LNCAP (cell line): ENCODE measurements around the gene NWD2.

Experiments used
- TF ChIP-seq, protein P1 (sequence below): fragments of 450-650 bp; IDR thresholded peaks from 2 replicates; pipeline ENCODE4 v1.5.1; 2017; ENCODE audit warnings: mild to moderate bottlenecking

NWD2 gene

DNA sequence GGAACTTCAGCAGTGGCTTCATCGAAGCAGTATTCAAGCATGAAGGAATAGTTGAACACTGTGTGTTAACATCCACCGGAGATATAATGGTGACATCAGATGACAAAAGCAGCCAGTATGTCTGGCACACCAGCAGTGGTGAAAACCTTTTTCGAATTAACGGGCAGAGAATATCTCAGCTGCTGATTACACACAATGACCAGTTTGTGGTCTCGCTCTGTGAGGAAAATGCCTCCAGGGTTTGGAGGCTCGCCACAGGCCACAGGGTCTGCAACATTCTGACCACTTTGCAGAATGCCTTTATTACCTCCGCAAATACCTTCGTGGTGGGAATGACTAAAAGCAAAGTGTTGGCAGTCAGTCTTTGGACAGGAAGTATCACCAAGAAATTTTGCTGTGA lies 201.5 kb downstream of the NWD2 start:
- TF ChIP-seq, protein P1, sequence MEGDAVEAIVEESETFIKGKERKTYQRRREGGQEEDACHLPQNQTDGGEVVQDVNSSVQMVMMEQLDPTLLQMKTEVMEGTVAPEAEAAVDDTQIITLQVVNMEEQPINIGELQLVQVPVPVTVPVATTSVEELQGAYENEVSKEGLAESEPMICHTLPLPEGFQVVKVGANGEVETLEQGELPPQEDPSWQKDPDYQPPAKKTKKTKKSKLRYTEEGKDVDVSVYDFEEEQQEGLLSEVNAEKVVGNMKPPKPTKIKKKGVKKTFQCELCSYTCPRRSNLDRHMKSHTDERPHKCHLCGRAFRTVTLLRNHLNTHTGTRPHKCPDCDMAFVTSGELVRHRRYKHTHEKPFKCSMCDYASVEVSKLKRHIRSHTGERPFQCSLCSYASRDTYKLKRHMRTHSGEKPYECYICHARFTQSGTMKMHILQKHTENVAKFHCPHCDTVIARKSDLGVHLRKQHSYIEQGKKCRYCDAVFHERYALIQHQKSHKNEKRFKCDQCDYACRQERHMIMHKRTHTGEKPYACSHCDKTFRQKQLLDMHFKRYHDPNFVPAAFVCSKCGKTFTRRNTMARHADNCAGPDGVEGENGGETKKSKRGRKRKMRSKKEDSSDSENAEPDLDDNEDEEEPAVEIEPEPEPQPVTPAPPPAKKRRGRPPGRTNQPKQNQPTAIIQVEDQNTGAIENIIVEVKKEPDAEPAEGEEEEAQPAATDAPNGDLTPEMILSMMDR: no peak

DNA sequence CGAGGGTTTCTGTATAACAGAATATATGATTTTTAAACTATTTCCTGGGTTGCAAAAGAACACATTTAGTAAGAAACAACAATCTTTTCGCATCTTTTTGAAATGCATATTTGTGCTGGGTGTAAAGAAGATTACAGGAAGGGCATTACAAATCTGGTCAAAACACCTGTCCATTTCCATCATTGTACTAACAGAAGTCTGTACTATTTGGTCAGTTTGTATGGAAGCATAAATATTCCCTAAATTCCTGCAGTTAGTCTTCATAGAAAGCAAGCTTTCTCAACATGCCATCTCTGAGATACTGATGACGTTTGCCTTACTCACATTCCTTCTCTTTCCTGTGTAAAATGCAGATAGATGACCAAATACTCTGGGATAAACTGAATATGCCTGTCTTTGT lies 203.3 kb downstream of the NWD2 start:
- TF ChIP-seq, protein P1: no peak

DNA sequence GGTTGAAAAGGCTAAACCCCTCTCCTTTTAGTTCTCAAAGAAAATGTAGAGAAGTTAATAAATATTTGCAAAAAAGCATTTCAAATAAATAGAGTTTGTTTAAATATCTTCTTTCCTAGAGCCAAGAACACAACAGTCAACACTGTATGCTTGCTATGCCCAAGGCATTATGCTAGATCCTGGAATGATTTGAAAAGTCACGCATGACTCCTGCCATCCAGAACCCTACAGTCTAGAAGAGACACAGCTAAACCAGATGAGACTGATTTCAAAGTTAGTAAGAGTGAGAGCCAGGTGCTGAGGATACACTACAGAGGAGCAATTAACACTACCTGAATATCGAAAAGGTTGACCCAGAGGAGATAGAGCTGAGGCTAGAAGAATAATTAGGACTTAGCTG lies 205.8 kb downstream of the NWD2 start:
- TF ChIP-seq, protein P1: no peak

DNA sequence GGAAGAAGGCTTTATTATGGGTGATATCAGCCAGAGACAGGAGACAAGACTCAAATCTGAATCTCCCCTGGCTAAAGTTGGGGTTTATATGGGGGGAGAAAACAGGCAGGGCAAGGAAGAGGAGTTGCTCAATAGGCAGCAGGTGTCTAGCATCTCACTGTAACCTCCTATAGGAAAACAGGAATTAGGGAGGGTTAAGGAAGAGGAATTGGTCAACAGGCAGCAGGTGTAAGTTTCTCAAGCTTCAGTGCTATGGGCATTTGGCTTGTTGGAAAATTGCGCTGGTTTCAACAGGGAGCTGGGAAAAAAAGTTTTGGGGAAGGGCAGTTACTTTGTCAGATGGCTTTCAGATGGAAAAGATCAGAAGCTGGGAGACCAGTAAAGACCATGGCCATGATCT lies 206.4 kb downstream of the NWD2 start:
- TF ChIP-seq, protein P1: no peak

DNA sequence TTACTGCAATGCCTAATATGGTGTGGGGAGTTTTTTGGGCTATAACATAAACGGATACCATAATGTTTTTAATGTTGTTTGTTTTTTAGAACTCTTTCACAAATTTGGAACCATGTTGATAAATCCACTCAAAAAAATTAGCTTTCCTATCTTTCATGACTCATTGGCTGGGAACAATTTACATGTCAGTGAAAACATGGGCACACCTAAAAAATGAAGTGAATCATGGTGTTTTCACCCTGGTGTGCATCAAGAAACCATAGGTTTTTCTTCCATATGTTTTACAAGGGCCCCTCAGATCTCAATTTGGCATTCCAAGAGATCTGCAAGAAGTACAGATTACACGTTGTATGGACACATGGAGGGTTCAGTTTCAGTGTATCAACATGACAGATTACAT lies 207.1 kb downstream of the NWD2 start:
- TF ChIP-seq, protein P1: no peak

DNA sequence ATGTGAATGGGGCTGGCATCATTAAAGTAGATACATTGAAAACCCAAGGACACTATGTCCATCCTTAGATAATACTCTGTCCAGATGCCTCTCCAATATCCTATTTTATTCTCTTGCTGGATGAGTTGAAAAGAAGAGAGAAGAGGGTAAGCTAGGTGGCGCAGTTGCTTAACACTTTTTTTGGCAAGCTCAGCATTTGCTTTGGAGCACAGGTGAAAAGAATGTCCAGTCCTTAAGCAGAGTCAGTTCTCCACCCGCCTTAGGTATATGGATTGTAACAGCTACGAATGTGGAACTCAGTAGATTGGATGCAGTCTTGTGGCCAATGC lies 208.4 kb downstream of the NWD2 start:
- TF ChIP-seq, protein P1: peak; percentile 75

DNA sequence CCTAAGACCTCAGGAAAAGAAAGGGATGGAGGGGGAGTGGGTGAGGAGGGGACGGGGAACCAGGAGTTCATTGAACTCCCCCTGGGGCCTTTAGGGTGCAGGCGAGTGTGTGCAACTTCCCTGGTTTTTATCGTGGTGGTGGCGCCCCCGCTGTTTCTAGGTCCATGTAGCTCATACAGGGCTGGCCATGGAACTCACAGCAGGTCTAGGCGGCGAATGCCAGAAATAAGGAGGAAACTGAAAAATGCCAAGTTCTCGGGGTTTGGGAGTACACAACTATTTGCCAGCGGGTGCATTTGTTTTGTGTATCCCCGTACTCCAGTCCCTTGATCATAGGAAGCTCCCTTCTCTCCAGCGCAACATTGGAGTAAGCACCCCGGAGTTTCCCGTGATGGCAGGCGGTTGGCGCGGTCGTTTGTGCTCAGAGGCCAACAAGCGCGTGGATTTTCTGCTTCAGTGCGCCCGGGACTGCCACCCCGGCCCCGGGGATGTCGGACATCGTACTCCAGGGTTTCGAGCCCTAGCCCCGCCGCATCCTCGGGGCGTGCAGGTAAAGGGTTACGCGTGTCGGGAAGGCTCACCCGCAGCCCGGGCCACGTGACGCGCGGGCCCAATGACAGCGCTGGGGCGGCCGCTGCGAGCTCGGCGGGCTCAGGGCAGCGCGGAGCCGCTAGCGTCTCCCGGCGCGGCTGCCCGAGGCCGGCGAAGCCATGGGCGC lies 208.9 kb downstream of the NWD2 start:
- TF ChIP-seq, protein P1: peak; percentile 7; the same call in 1 of the 2 replicates
